ENCODE measurements around the gene UPP2. TPM values are rescaled to one million over a fixed set of nuclear protein-coding genes. Genes with fewer than 3 reads are reported as not detected.

UPP2 gene
- polyA plus RNA-seq, 2 of the 4 experiments (the other 2 are of a cell fraction), result not detected

DNA sequence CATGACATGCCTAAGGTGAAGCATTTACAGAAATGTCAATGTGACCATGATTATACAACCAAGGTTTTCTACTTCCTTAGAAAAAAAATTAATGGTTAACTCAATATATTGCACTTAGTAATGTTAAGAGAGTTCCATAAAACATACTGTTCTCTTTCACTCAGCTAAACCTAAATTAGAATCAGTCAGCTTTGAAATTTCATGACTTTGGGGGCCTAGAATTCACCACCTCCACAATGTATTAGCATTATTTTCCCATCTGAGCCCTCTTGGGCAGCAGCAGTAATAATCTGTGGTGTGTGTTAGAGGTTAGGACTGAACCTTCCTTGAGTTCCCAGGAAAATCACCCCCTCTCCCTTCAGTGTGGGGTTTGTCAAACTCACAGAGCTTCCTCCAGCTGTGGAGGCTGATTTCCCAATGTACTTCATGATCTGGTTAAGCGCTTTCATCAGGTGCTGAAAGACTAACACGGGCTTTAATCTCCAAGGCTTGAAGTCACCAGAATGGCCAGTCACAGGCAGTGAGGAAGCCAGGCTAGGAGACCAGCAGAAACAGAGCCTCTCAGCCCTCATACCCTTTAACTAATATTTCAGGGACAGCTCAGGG, 7.1 kb upstream of the UPP2 start:
- Histone ChIP-seq H3K4me1 (peaks cover 10% of the 10 kb centered on the region; the same call in 2 of the 3 replicates), H3K4me2 (peak overlapping the region; percentile 49; the same call in 2 of the 3 replicates), H3K4me3 (no peak overlapping the region), H3K9me3 (no peaks in the 10 kb centered on the region), H3K27ac (peak overlapping the region; percentile 32 to 39; a peak in 3 of 6 replicates)
- TF ChIP-seq KDM5A (IDR thresholded peaks at IDR 0.05) (no peak), MYC (IDR thresholded peaks at IDR 0.05; ENCODE audit: borderline replicate concordance, low read length) (no peak), ZSCAN20 (CRISPR knock-in tag; IDR thresholded peaks at IDR 0.05) (no peak), HOXB13 (CRISPR knock-in tag; IDR thresholded peaks at IDR 0.05; ENCODE audit: low read depth) (no peak), NPAS2 (CRISPR knock-in tag; IDR thresholded peaks at IDR 0.05; ENCODE audit: borderline replicate concordance) (no peak), MAZ (IDR thresholded peaks at IDR 0.05; ENCODE audit: borderline replicate concordance, low read depth, low read length) (no peak), HEYL (CRISPR knock-in tag; IDR thresholded peaks at IDR 0.05) (no peak), BHLHE40 (IDR thresholded peaks at IDR 0.05; ENCODE audit: low read depth, low read length) (no peak), RAD21 (conservative IDR thresholded peaks at IDR 0.05 in 1 of 2, IDR thresholded peaks at IDR 0.05 in 1 of 2) (no peak), FOSB (CRISPR knock-in tag; IDR thresholded peaks at IDR 0.05) (no peak), JUN (IDR thresholded peaks at IDR 0.05) (no peak)
- TF ChIP-seq, protein P1, sequence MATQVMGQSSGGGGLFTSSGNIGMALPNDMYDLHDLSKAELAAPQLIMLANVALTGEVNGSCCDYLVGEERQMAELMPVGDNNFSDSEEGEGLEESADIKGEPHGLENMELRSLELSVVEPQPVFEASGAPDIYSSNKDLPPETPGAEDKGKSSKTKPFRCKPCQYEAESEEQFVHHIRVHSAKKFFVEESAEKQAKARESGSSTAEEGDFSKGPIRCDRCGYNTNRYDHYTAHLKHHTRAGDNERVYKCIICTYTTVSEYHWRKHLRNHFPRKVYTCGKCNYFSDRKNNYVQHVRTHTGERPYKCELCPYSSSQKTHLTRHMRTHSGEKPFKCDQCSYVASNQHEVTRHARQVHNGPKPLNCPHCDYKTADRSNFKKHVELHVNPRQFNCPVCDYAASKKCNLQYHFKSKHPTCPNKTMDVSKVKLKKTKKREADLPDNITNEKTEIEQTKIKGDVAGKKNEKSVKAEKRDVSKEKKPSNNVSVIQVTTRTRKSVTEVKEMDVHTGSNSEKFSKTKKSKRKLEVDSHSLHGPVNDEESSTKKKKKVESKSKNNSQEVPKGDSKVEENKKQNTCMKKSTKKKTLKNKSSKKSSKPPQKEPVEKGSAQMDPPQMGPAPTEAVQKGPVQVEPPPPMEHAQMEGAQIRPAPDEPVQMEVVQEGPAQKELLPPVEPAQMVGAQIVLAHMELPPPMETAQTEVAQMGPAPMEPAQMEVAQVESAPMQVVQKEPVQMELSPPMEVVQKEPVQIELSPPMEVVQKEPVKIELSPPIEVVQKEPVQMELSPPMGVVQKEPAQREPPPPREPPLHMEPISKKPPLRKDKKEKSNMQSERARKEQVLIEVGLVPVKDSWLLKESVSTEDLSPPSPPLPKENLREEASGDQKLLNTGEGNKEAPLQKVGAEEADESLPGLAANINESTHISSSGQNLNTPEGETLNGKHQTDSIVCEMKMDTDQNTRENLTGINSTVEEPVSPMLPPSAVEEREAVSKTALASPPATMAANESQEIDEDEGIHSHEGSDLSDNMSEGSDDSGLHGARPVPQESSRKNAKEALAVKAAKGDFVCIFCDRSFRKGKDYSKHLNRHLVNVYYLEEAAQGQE (IDR thresholded peaks at IDR 0.05), result no peak
- TF ChIP-seq, protein P2, sequence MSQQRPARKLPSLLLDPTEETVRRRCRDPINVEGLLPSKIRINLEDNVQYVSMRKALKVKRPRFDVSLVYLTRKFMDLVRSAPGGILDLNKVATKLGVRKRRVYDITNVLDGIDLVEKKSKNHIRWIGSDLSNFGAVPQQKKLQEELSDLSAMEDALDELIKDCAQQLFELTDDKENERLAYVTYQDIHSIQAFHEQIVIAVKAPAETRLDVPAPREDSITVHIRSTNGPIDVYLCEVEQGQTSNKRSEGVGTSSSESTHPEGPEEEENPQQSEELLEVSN (IDR thresholded peaks at IDR 0.05; ENCODE audit: borderline replicate concordance, low read depth), result no peak
- TF ChIP-seq, protein P3, sequence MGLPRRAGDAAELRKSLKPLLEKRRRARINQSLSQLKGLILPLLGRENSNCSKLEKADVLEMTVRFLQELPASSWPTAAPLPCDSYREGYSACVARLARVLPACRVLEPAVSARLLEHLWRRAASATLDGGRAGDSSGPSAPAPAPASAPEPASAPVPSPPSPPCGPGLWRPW (IDR thresholded peaks at IDR 0.05), result no peak
- ATAC-seq (peak; percentile 30 to 33; a peak in 4 of 6 replicates), FAIRE-seq (no peak), DNase-seq (ENCODE audit: low read depth in 1 of 2, low spot score in 1 of 2) (peak in 1 of 2 experiments; percentile 5)
- ChIA-PET CTCF (no interaction called here), POLR2A (no interaction called here)
- 64% methylated on average over 2 of the region's 2 CpGs for WGBS (ENCODE audit: missing lambda C conversion rate)

DNA sequence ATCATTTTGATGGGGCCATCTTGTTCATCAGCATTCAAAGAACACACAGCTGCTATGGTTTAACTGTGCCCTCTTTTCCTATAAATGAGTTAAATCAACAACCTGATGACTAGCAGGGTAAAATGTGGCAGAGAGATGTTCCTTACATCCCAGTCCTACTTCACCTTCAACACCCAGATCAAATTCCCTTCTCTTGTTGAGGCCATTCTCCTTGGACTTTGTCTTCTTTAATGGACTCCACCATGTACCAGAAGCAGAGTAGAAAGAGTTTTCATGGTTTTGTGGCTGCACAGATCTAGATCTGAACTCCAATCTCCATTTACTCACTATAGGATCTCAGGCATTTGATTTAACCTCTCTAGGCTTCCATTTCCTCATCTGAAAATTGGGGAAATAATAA, 6.4 kb upstream of the UPP2 start:
- no peak overlapping the region for H3K4me3 ChIP-seq
- H3K9me3 ChIP-seq, result no peaks in the 10 kb centered on the region
- ATAC-seq, result no peak
- FAIRE-seq, result no peak
- H3K4me1 ChIP-seq, result peaks cover 15% of the 10 kb centered on the region; the same call in 2 of the 3 replicates
- TF ChIP-seq NPAS2 (CRISPR knock-in tag; IDR thresholded peaks at IDR 0.05; ENCODE audit: borderline replicate concordance), result no peak
- no peak for TF ChIP-seq EP300 (IDR thresholded peaks at IDR 0.05)
- TF ChIP-seq BHLHE40 (IDR thresholded peaks at IDR 0.05; ENCODE audit: low read depth, low read length), result no peak
- TF ChIP-seq, protein P4, sequence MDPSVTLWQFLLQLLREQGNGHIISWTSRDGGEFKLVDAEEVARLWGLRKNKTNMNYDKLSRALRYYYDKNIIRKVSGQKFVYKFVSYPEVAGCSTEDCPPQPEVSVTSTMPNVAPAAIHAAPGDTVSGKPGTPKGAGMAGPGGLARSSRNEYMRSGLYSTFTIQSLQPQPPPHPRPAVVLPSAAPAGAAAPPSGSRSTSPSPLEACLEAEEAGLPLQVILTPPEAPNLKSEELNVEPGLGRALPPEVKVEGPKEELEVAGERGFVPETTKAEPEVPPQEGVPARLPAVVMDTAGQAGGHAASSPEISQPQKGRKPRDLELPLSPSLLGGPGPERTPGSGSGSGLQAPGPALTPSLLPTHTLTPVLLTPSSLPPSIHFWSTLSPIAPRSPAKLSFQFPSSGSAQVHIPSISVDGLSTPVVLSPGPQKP (IDR thresholded peaks at IDR 0.05; ENCODE audit: low read depth, low read length), result no peak
- no peak for TF ChIP-seq SREBF2 (IDR thresholded peaks at IDR 0.05)
- TF ChIP-seq, protein P2 (IDR thresholded peaks at IDR 0.05; ENCODE audit: borderline replicate concordance, low read depth), result no peak
- TF ChIP-seq KDM5A (IDR thresholded peaks at IDR 0.05), result no peak
- no peak for TF ChIP-seq KDM1A (IDR thresholded peaks at IDR 0.05; ENCODE audit: low read depth)
- TF ChIP-seq SMC3 (IDR thresholded peaks at IDR 0.05), result no peak
- no peak for TF ChIP-seq EHF (CRISPR knock-in tag; IDR thresholded peaks at IDR 0.05)
- no peak for TF ChIP-seq RCOR1 (IDR thresholded peaks at IDR 0.05; ENCODE audit: low read depth, low read length)
- TF ChIP-seq CHD2 (IDR thresholded peaks at IDR 0.05; ENCODE audit: low read length, partially characterized antibody), result no peak
- no peak for TF ChIP-seq CEBPB (IDR thresholded peaks at IDR 0.05)
- no peak for TF ChIP-seq EHMT2 (IDR thresholded peaks at IDR 0.05; ENCODE audit: low read depth)
- CTCF ChIA-PET, result no interaction called here
- H3K4me2 ChIP-seq, result no peak overlapping the region
- POLR2A ChIA-PET, result no interaction called here
- peak overlapping the region in 1 of 2 experiments; percentile 32; a peak in 2 of 6 replicates for H3K27ac ChIP-seq
- no peak for DNase-seq (ENCODE audit: low read depth in 1 of 2, low spot score in 1 of 2)

All from A549 (cell line).